ENCODE data around the gene TEX261. TPM values are rescaled to one million over a fixed set of nuclear protein-coding genes. Genes with fewer than 3 reads are reported as not detected.

The TEX261 gene
- total and polyA plus RNA-seq, 8 donors, result 45.8 to 72.3 (median 57.7) TPM

DNA sequence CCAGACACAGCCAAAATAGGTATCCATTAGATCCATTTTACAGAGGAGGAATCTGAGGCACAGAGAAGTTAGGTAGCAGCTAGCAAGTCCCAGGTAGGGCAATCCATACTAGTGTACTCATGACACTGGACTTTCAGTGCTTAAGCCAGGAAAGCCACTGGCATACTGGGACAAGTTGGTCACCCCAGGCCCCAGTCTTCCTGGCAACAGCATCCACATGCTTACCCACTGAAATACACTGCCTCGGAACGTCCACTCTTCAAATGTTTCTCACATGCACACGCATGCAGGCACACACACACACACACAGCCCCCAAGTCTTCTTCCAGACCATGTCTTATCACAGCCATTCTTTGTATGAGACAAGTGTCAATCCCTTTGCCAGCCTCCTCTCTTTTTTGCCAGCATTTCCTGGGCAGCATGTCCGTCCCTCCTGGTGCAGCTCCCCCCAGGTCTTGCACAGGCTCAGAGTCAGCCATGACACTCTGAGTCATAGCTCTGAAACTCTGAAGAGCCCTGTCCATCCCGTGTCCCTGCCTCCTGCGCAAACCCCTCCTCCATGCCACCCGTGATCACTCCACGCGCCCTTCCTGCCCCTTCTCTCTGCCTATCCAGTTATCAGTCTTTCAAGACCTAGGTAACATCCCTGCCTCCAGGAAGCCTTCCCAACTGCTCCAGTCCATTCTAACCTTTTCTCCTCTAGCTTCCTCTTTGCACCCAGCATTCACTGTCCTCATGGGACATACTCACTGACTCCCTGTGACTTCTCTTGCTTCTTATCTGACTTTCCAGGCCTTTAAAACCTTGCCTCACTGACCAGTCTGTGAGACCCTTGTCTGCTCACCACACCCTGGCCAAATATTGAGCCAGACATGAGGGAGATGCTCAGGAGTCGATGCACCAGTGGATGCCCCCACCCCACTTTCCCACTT is 10.9 kb upstream of the TEX261 start:
- intact Hi-C loops (cut with DNase I), result no loop called here
- Histone ChIP-seq H3K27ac (no peak overlapping the region), H3K4me3 (no peak overlapping the region), H3K4me1 (peaks cover 3 to 10% of the 10 kb centered on the region in 2 donors), H3K27me3 (peaks cover 0 to 5% of the 10 kb centered on the region in 2 donors), H3K9me3 (no peaks in the 10 kb centered on the region), H3K36me3 (no peaks in the 10 kb centered on the region)
- no peak for DNase-seq
- TF ChIP-seq CTCF (IDR thresholded peaks at IDR 0.05), result no peak
- ATAC-seq, result no peak

GRCh38 chr2:71004857-71005256 is 10.2 kb upstream of the TEX261 start:
- no peak for TF ChIP-seq CTCF (IDR thresholded peaks at IDR 0.05)
- Histone ChIP-seq H3K4me3 (no peak overlapping the region), H3K4me1 (peaks cover 3 to 10% of the 10 kb centered on the region in 2 donors), H3K27me3 (no peaks in the 10 kb centered on the region), H3K36me3 (no peaks in the 10 kb centered on the region), H3K9me3 (no peaks in the 10 kb centered on the region), H3K27ac (no peak overlapping the region)
- ATAC-seq (no peak), DNase-seq (no peak)
- intact Hi-C loops (cut with DNase I), result no loop called here

DNA sequence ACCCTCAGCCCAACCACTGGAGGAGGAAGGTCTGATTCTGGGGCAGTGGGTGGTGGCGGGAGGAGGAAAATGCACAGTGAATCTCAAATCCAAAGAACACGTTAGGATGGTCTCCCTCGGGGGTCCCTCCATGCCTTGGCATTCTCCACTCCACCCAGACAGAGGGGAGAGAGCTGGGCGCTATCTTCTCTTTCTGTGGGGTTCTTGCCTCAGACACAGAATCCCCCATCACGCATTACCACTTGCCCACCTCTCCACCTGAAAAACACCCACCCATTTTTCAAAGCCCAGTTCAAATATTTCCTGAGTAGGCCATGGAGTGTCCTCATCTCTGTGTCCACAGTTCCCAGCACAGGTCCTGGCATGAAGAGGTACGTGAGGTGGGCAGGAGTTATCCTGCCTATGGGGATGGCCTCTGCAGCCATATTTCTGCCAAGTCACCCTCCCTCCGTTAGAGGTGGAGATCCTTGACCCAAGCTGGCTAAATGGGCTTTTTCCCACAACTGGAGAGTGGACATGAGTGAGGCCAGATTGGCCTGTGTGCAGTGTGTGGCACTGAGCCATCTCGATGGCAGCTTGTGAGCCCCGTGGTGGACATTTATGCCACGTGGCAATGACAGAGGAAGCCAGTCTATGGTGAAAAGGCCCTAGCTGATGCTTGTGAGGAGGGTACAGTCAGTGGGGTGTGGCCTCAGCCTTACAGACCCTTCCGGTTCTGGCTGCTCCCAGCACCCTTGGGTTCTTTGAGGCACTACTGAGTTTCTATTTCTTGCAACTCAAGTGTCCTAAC is 9.5 kb upstream of the TEX261 start:
- H3K4me3 ChIP-seq, result no peak overlapping the region
- intact Hi-C loops (cut with DNase I), result no loop called here
- no peak for TF ChIP-seq CTCF (IDR thresholded peaks at IDR 0.05)
- no peaks in the 10 kb centered on the region for H3K36me3 ChIP-seq
- no peaks in the 10 kb centered on the region for H3K9me3 ChIP-seq
- peaks cover 3 to 10% of the 10 kb centered on the region in 2 donors for H3K4me1 ChIP-seq
- ATAC-seq (no peak), DNase-seq (no peak)
- no peaks in the 10 kb centered on the region for H3K27me3 ChIP-seq
- H3K27ac ChIP-seq, result no peak overlapping the region

- DNase-seq (no peak), ATAC-seq (no peak)
- H3K9me3 ChIP-seq, result no peaks in the 10 kb centered on the region
- no peak overlapping the region for H3K4me3 ChIP-seq
- no peak for TF ChIP-seq CTCF (IDR thresholded peaks at IDR 0.05)
- H3K27ac ChIP-seq, result no peak overlapping the region
- peaks cover 3 to 10% of the 10 kb centered on the region in 2 donors for H3K4me1 ChIP-seq
- intact Hi-C loops (cut with DNase I), result no loop called here
- H3K36me3 ChIP-seq, result no peaks in the 10 kb centered on the region
- no peaks in the 10 kb centered on the region for H3K27me3 ChIP-seq
Observed at GRCh38 chr2:71003396-71003795, 8.7 kb upstream of the TEX261 start.

GRCh38 chr2:71001981-71002570 is 7.4 kb upstream of the TEX261 start:
- H3K36me3 ChIP-seq, result no peaks in the 10 kb centered on the region
- intact Hi-C loops (cut with DNase I), result no loop called here
- no peaks in the 10 kb centered on the region for H3K27me3 ChIP-seq
- DNase-seq (no peak), ATAC-seq (no peak)
- no peak overlapping the region for H3K4me3 ChIP-seq
- no peaks in the 10 kb centered on the region for H3K9me3 ChIP-seq
- TF ChIP-seq CTCF (IDR thresholded peaks at IDR 0.05), result no peak
- no peak overlapping the region for H3K27ac ChIP-seq
- H3K4me1 ChIP-seq, result peaks cover 3 to 10% of the 10 kb centered on the region in 2 donors
